ENCODE data around the gene HTT. TPM values are rescaled to one million over a fixed set of nuclear protein-coding genes. Genes with fewer than 3 reads are reported as not detected.

The HTT gene
- polyA plus RNA-seq, 1 donor from 2014 or later = 11.5 TPM

DNA sequence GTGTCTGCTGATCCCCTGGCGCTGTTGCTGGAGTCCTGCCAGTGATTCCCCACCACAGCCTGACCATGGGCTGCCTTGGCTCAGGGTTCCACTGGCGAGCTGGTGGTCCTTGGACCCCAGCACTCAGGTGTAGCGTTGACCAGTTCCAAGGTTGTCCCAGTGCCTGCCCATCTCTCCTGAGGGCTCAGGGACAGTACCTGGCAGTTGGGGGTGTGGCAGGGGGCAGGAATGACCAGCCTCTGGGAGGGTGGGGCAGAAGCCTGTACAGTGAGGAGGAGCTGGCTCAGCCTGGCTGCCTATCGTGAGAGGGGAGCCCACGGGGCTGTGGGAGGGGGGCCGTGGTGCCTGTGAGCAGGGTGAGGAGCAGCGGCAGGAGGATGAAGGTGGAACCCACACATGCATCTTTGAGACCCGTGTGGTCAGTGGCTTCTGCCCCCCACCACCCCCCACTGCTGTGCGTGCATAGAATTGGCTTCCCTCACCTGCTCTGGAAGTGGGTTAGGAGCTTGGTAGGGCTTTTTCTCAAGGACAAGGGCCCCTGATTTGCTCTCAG lies 161.9 kb downstream of the HTT start:
- H3K27ac ChIP-seq (ENCODE audit: low read length) = no peak overlapping the region
- peaks cover 2% of the 10 kb centered on the region for H3K36me3 ChIP-seq (ENCODE audit: insufficient read depth, low read length)
- no peaks in the 10 kb centered on the region for H3K9me3 ChIP-seq (ENCODE audit: low read length)
- H3K9me2 ChIP-seq (ENCODE audit: insufficient read depth, low read length) = no peaks in the 10 kb centered on the region
- H3K9ac ChIP-seq (ENCODE audit: low read length) = no peak overlapping the region
- no peak overlapping the region for H3K4me3 ChIP-seq (ENCODE audit: low read length)
- TF ChIP-seq TAF1 (IDR thresholded peaks at IDR 0.05; ENCODE audit: low read depth) (no peak), POLR2AphosphoS5 (IDR thresholded peaks at IDR 0.05) (no peak), EZH2 (IDR thresholded peaks at IDR 0.05; ENCODE audit: borderline replicate concordance, insufficient read depth, low read length, poor library complexity, severe bottlenecking) (no peak), RAD21 (conservative IDR thresholded peaks at IDR 0.05) (no peak), SMC3 (conservative IDR thresholded peaks at IDR 0.05; ENCODE audit: poor library complexity) (no peak), EP300 (conservative IDR thresholded peaks at IDR 0.05; ENCODE audit: poor library complexity, severe bottlenecking) (no peak), MXI1 (conservative IDR thresholded peaks at IDR 0.05; ENCODE audit: poor library complexity, severe bottlenecking) (no peak)
- TF ChIP-seq, protein P1, sequence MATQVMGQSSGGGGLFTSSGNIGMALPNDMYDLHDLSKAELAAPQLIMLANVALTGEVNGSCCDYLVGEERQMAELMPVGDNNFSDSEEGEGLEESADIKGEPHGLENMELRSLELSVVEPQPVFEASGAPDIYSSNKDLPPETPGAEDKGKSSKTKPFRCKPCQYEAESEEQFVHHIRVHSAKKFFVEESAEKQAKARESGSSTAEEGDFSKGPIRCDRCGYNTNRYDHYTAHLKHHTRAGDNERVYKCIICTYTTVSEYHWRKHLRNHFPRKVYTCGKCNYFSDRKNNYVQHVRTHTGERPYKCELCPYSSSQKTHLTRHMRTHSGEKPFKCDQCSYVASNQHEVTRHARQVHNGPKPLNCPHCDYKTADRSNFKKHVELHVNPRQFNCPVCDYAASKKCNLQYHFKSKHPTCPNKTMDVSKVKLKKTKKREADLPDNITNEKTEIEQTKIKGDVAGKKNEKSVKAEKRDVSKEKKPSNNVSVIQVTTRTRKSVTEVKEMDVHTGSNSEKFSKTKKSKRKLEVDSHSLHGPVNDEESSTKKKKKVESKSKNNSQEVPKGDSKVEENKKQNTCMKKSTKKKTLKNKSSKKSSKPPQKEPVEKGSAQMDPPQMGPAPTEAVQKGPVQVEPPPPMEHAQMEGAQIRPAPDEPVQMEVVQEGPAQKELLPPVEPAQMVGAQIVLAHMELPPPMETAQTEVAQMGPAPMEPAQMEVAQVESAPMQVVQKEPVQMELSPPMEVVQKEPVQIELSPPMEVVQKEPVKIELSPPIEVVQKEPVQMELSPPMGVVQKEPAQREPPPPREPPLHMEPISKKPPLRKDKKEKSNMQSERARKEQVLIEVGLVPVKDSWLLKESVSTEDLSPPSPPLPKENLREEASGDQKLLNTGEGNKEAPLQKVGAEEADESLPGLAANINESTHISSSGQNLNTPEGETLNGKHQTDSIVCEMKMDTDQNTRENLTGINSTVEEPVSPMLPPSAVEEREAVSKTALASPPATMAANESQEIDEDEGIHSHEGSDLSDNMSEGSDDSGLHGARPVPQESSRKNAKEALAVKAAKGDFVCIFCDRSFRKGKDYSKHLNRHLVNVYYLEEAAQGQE (IDR thresholded peaks at IDR 0.05; ENCODE audit: borderline replicate concordance) = no peak
- TF ChIP-seq, protein P2, sequence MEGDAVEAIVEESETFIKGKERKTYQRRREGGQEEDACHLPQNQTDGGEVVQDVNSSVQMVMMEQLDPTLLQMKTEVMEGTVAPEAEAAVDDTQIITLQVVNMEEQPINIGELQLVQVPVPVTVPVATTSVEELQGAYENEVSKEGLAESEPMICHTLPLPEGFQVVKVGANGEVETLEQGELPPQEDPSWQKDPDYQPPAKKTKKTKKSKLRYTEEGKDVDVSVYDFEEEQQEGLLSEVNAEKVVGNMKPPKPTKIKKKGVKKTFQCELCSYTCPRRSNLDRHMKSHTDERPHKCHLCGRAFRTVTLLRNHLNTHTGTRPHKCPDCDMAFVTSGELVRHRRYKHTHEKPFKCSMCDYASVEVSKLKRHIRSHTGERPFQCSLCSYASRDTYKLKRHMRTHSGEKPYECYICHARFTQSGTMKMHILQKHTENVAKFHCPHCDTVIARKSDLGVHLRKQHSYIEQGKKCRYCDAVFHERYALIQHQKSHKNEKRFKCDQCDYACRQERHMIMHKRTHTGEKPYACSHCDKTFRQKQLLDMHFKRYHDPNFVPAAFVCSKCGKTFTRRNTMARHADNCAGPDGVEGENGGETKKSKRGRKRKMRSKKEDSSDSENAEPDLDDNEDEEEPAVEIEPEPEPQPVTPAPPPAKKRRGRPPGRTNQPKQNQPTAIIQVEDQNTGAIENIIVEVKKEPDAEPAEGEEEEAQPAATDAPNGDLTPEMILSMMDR (IDR thresholded peaks at IDR 0.05; ENCODE audit: poor library complexity, severe bottlenecking) = no peak
- no peaks in the 10 kb centered on the region for H3F3A ChIP-seq (ENCODE audit: insufficient read depth, low read length, poor library complexity, severe bottlenecking)
- no peaks in the 10 kb centered on the region for H3K27me3 ChIP-seq (ENCODE audit: insufficient read depth, low read depth, low read length)
- no peak overlapping the region for H3K4me2 ChIP-seq (ENCODE audit: low read length)
- H4K20me1 ChIP-seq (ENCODE audit: insufficient read depth) = no peaks in the 10 kb centered on the region
- H2AFZ ChIP-seq (ENCODE audit: low read depth, low read length) = no peak overlapping the region
- H3K79me2 ChIP-seq (replicated peaks; ENCODE audit: insufficient read depth, low read length) = no peaks in the 10 kb centered on the region

DNA sequence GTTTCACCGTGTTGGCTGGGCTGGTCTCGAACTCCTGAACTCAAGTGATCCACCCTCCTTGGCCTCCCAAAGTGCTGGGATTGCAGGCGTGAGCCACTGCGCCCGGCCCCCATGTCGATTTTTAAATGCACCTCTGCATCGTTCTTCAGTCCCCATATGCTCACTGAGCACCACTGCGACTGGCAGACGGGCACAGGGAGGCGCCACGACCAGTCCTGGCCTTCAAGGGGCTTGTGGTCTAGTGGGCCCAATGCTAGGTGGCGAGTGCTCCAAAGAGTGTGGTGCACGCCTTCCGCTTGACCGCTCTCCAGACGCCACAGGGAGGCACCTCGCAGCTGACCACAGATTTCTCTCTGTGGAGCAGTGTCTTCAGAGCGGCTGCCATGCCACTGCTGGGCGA lies 162.8 kb downstream of the HTT start:
- no peak overlapping the region for H3K4me3 ChIP-seq (ENCODE audit: low read length)
- TF ChIP-seq SMC3 (conservative IDR thresholded peaks at IDR 0.05; ENCODE audit: poor library complexity) = no peak
- TF ChIP-seq, protein P2 (IDR thresholded peaks at IDR 0.05; ENCODE audit: poor library complexity, severe bottlenecking) = no peak
- no peak overlapping the region for H2AFZ ChIP-seq (ENCODE audit: low read depth, low read length)
- no peaks in the 10 kb centered on the region for H3K9me2 ChIP-seq (ENCODE audit: insufficient read depth, low read length)
- H4K20me1 ChIP-seq (ENCODE audit: insufficient read depth) = no peaks in the 10 kb centered on the region
- no peaks in the 10 kb centered on the region for H3K79me2 ChIP-seq (replicated peaks; ENCODE audit: insufficient read depth, low read length)
- H3K27ac ChIP-seq (ENCODE audit: low read length) = no peak overlapping the region
- H3K9ac ChIP-seq (ENCODE audit: low read length) = no peak overlapping the region
- no peak overlapping the region for H3K4me2 ChIP-seq (ENCODE audit: low read length)
- H3K27me3 ChIP-seq (ENCODE audit: insufficient read depth, low read depth, low read length) = no peaks in the 10 kb centered on the region
- no peaks in the 10 kb centered on the region for H3K9me3 ChIP-seq (ENCODE audit: low read length)
- H3F3A ChIP-seq (ENCODE audit: insufficient read depth, low read length, poor library complexity, severe bottlenecking) = no peaks in the 10 kb centered on the region
- no peaks in the 10 kb centered on the region for H3K36me3 ChIP-seq (ENCODE audit: insufficient read depth, low read length)
